ENCODE data around the gene GID8.

DNA sequence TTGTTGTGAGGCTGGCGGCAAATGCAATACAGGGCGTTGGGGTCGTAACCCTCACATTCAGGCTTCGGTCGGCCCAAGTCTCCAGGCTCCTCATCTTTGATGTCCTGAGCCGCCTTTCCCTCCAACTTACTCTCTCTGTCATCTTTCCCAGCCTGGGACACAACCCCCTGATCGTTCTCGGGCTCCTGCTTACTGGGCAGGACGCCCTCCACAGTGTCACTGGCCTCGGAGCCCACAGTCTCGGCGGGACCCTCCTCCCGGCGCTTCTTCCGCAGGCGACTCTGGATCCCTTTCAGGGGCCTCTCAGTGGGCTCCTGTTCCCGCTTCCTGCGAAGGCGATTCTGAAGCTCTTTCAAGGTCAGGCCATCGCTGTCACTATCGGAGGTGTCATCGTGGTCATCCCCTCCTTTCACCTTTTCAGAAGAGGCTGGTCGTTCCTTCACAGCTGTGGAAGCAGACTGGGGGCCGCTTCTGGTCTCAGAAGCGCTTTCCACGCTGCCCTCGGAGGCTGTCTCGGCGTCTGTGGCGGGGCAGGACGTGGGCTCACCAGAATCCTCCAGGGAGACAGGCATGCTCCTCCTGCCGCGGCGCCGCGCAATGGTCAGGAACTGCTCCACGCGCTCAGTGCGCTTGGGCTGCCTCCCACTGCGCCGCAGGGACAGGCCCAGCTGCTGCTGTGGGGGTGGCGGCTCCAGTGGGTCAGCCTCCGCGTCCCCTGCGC, 27.0 kb upstream of the GID8 start:
- no peak for TF ChIP-seq POLR2A (IDR thresholded peaks at IDR 0.05)
- TF ChIP-seq, protein P1, sequence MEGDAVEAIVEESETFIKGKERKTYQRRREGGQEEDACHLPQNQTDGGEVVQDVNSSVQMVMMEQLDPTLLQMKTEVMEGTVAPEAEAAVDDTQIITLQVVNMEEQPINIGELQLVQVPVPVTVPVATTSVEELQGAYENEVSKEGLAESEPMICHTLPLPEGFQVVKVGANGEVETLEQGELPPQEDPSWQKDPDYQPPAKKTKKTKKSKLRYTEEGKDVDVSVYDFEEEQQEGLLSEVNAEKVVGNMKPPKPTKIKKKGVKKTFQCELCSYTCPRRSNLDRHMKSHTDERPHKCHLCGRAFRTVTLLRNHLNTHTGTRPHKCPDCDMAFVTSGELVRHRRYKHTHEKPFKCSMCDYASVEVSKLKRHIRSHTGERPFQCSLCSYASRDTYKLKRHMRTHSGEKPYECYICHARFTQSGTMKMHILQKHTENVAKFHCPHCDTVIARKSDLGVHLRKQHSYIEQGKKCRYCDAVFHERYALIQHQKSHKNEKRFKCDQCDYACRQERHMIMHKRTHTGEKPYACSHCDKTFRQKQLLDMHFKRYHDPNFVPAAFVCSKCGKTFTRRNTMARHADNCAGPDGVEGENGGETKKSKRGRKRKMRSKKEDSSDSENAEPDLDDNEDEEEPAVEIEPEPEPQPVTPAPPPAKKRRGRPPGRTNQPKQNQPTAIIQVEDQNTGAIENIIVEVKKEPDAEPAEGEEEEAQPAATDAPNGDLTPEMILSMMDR (IDR thresholded peaks at IDR 0.05) = no peak
